ENCODE results near the gene ADCY2. TPM values are rescaled to one million over a fixed set of nuclear protein-coding genes. Genes with fewer than 3 reads are reported as not detected.

Gene ADCY2
- total and polyA plus RNA-seq, 9 of the 15 experiments (the other 6 are each of a cell fraction or from before 2014, with no cell fraction given): 0.01 to 0.15 (median 0.03) TPM; not detected in 5

- Histone ChIP-seq H4K20me1 (replicated peaks; ENCODE audit: control insufficient read depth, insufficient read depth, low read length) (no peaks in the 10 kb centered on the region), H3K27ac (ENCODE audit: extremely low read depth, low read depth, low read length) (no peak overlapping the region), H3K4me1 (replicated peaks in 1 of 2; ENCODE audit: control insufficient read depth in 2 of 2, insufficient read depth in 2 of 2, low read length in 2 of 2) (no peaks in the 10 kb centered on the region), H2AFZ (ENCODE audit: low read depth, low read length) (no peak overlapping the region), H3K27me3 (ENCODE audit: control insufficient read depth in 2 of 2, insufficient read depth in 2 of 2, low read length in 2 of 2) (no peaks in the 10 kb centered on the region), H3K9me1 (ENCODE audit: control insufficient read depth, insufficient read depth, low read length) (no peaks in the 10 kb centered on the region), H3K9ac (ENCODE audit: insufficient read depth in 1 of 2, low read depth in 2 of 2, low read length in 2 of 2) (no peak overlapping the region), H3K4me2 (ENCODE audit: insufficient read depth, low read length) (no peak overlapping the region), H3K9me3 (replicated peaks; ENCODE audit: control insufficient read depth, insufficient read depth, low read depth, low read length) (no peaks in the 10 kb centered on the region), H3K79me2 (ENCODE audit: control insufficient read depth, insufficient read depth, low read length) (no peaks in the 10 kb centered on the region), H3K36me3 (ENCODE audit: control insufficient read depth, insufficient read depth, low read length) (no peaks in the 10 kb centered on the region), H3K4me3 (no peak overlapping the region)
- intact Hi-C loops (cut with micrococcal nuclease): no loop called here
- WGBS (ENCODE audit: insufficient coverage, low coverage, missing lambda C conversion rate): 2% methylated on average over 3 of the region's 3 CpGs
- BruUV-seq (replicated peaks): no TSS peak
- no peak for FAIRE-seq
- ChIA-PET CTCF (ENCODE audit: low intra/inter-chr PET ratio) (no interaction called here), POLR2A (no interaction called here)
- in situ Hi-C loops (cut with MboI): no loop called here
- DNase-seq (ENCODE audit: extremely low read depth in 1 of 4, low spot score in 3 of 4): no peak
- TF ChIP-seq SMC3 (conservative IDR thresholded peaks at IDR 0.05; ENCODE audit: insufficient read depth, low read depth, low read length): no peak
- TF ChIP-seq TFAP4 (CRISPR knock-in tag; IDR thresholded peaks at IDR 0.05; ENCODE audit: borderline replicate concordance): no peak
- no peak for TF ChIP-seq GABPB2 (CRISPR knock-in tag; conservative IDR thresholded peaks at IDR 0.05)
- TF ChIP-seq PCBP2 (IDR thresholded peaks at IDR 0.05; ENCODE audit: low read depth, low read length, poor library complexity, severe bottlenecking): no peak
- no peak for TF ChIP-seq FOXP1 (CRISPR knock-in tag; IDR thresholded peaks at IDR 0.05)
- TF ChIP-seq RBBP5 (IDR thresholded peaks at IDR 0.05; ENCODE audit: borderline replicate concordance, insufficient read depth, low read length, poor library complexity, severe bottlenecking): no peak
- TF ChIP-seq BCOR (IDR thresholded peaks at IDR 0.05): no peak
- TF ChIP-seq ATF2 (CRISPR knock-in tag; IDR thresholded peaks at IDR 0.05): no peak
- no peak for TF ChIP-seq ELF4 (CRISPR knock-in tag; IDR thresholded peaks at IDR 0.05)
- no peak for TF ChIP-seq SMAD1 (IDR thresholded peaks at IDR 0.05; ENCODE audit: low read depth, low read length, partially characterized antibody)
- no peak for TF ChIP-seq TBL1XR1 (IDR thresholded peaks at IDR 0.05; ENCODE audit: low read length in 2 of 2)
- no peak for ATAC-seq
Measured at GRCh38 chr5:7517006-7517405, 121.1 kb downstream of the ADCY2 start.

Data from K562 (cell line).